Raji (cell line): ENCODE measurements around the gene ITIH1.

Experiments used
- POLR2A ChIP-seq: IDR thresholded peaks from 2 replicates; pipeline ENCODE4 v1.6.1; 2011; ENCODE audit warnings: low read depth, low read length, control low read depth; ENCODE audit not compliant: insufficient read depth

Gene ITIH1

DNA sequence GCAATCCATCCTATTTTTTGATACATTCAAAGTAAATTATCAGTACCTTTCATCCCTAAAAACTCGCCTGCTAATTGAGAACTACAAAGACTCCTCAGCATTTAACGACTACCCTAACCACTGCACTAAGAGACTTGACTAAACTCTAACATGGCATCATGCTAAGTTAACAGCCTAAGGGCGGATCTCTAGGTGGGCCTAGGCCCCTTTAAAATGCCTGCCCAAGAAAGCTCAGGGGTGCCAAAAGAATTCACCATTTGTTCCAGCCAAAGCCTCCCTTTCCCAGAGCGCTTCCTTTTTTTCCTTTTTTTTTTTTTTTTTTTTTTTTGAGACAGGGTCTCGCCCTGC, 6.1 kb upstream of the ITIH1 start:
- no peak for TF ChIP-seq POLR2A

DNA sequence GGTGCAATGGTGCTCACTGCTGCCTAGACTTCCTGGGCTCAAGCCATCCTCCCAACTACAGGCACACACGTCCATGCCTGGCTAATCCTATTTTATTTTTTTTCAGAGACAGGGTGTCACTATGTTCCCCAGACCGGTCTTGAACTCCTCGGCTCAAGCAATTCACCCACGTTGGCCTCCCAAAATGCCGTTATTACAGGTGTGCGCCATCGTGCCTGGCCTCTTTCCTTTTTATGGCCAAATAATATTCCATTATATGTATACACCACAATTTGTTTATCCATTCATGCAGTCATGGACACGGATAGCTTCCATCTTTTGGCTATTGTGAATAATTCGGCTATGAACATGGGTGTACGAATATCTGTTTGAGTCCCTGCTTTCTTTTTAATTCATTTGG, 5.7 kb upstream of the ITIH1 start:
- no peak for TF ChIP-seq POLR2A

DNA sequence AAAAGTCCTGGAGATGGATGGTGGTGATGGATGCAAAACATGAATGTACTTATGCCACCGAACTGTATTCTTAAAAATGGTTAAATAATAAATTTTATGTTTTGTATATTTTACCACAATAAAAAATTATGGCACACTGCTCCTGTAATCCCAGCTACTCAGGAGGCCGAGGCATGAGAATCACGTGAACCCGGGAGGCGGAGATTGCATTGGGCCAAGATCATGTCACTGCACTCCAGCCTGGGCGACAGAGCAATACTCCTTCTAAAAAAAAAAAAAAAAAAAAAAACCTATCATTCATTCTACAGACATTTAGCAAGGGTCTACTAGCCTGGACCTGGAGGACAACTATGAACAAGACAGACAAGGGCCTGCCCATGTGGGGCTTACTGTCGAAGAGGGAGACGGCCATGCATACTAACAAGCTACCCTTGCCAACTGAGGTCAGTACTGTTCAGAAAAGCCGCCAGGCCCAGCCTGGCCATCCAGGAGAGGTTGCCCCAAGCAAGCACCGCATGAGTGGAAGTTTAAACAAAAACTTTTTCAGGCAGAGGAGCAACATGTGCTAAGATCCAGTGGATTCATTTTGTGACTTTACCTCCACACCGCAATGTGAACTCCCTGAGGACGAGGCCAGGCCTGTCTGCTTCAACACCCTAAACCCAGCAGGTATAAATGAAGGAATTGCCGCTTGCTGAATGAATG, 3.9 kb upstream of the ITIH1 start:
- TF ChIP-seq POLR2A = no peak

DNA sequence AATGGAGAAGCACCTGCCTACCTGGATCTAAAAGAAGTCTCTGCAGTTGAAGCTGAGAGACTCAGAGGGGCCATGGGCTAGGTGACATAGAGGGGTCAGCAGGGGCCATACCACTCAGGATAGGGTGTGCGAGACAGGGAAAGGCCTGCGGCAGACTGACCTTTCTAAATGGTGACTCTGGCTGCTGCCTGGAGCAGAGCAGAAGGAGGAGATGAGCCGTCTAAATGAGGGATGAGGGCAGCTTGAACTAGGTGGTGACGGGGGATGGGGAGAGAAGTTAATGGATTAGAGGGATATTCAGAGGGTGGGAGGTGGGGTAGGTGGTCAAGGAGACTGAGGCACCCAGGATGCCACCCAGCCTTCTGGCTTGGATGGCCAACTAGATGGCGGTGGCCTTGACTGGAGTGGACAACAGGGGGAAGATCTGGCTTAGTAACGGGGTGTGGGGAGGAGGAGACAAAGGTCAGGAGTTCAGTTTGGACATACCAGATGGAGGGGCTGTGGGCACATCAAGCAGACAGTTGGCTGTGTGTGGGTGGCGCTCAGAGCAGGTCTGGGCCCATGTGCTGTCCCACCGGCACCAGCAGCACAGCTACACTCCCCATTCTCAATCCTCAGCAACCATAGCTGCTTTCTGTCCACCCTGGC, 3.2 kb upstream of the ITIH1 start:
- TF ChIP-seq POLR2A = no peak

DNA sequence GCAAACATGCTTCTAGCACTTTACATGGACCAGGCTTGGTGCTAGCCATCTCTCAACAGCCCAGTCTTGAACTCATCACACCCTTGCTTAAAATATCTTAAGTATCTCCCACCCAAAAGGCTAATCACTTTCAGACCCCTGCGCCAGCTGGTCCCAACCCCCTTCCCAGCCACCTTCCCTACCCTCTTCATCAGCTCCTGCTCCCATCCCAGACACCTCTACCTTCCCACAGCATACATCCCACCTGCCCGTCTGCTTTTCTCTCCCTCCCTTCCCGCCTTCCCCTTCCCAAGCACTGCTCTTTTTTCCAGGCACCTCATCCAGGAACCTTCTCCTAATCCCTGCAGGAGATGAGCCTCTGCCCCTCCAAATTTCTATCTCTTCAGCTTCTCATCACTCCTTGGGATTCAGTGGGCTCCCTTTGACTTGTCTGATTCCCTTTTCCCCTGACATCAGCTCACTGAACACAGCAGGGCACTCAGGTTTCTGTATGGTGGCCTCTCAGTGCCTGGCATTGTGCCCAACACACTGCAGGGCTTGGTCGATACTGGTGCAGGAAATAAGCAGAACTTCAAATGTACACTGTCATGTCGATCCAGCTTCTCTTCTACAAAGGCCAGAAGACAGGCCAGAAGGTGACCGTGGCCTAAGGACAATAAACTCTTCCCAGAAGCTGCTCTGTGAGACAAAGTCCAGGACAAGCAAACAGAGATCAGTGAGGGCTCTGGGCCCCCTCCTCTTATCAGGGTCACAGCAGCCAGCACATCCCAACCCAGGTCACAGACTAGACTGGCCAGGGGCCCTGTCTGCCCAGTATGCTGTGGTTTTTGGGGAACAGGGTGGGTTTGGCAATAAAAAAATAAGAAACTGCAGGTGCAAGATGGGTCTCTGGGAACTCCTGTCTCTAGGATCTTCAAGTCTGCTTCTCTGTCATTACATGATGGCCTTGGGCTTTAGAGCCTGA, 2.2 kb upstream of the ITIH1 start:
- TF ChIP-seq POLR2A = no peak

DNA sequence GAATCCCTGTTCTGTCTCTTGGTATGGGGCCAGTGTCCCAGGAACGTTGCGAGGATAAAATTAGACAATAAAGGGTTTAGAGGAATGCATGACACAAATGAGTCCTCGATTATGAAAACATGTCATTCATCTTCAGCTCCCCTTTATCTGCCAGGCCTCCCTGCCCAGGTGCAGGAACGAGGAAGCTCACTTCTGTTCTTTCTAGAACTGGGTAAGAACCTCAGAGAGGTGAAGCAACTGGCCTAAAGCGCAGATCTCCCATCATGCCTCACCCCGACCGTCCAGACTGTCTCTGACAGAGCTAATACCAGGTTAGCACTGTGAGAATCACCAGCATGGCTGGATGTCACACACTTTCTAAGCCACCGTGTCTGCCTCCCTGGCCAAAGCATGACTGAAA, 1.5 kb upstream of the ITIH1 start:
- TF ChIP-seq POLR2A = no peak

DNA sequence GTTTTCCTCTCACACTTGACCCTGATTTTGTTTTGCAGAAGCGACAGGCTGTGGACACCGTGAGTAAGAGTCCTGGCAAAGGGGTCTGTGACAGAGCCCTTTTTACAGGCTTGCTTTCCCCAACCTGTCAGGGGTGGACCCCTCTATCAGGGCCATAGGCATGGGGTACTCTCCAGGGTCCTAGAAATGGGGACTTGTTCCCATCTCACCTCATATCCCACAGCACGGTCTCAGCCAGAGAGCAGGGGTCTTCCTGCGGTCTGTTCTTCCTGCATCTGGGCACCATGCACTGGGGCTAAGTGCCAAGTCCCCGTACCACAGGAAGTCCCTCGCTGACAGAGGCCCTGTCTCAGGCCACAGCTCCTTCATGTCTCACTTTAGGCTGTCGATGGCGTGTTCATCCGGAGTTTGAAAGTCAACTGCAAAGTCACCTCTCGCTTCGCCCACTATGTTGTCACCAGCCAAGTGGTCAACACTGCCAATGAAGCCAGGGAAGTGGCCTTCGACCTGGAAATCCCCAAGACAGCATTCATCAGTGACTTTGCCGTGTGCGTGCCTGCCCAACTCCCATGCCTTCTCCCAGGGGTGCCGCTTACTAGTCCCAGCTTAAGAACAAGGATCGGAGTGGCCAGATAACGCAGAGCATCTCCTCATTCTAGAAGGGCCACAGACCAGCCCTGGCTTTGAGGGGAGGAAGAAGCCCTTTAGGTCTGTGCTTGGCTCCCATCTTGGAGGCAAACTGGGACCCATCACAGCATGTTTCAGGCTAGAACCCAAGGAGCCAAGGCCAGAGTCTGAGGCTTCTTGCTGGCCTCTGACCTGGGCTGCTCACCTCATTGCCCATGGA, 783 bp downstream of the ITIH1 start:
- no peak for TF ChIP-seq POLR2A

DNA sequence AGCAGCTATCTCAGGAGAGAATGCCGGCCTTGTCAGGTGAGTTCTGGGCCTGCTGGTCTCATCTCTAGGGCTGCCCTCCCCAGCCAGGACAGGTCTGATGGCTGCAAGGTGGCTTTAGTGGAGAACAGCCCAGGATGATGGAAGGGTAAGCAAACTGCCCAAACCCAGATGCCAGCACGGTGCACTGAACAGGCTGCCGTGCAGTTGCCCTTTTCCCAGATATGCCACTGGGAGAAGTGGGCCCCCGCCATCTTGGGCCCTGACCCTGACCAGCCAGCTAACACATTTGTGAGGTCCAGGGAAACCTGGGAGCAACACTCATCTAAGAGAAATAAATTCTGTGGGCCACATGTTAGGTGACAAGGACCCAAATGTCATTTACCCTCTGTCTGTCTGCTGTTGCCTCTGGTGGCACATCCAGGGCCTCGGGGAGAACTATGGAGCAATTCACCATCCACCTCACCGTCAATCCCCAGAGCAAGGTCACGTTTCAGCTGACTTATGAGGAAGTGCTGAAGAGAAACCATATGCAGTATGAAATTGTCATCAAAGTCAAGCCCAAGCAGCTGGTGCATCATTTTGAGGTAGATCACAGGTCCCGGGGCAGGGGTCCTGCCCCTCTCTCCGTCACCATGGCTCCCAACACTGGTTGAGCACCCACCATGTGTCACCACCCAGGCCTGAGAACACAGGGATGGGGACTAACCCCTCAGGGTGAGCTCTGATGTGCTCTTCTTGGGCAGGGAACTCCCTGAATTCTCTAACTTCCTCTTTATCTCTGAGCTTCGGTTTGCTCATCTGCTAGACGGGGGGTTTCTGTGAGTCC, 1.8 kb downstream of the ITIH1 start:
- no peak for TF ChIP-seq POLR2A

DNA sequence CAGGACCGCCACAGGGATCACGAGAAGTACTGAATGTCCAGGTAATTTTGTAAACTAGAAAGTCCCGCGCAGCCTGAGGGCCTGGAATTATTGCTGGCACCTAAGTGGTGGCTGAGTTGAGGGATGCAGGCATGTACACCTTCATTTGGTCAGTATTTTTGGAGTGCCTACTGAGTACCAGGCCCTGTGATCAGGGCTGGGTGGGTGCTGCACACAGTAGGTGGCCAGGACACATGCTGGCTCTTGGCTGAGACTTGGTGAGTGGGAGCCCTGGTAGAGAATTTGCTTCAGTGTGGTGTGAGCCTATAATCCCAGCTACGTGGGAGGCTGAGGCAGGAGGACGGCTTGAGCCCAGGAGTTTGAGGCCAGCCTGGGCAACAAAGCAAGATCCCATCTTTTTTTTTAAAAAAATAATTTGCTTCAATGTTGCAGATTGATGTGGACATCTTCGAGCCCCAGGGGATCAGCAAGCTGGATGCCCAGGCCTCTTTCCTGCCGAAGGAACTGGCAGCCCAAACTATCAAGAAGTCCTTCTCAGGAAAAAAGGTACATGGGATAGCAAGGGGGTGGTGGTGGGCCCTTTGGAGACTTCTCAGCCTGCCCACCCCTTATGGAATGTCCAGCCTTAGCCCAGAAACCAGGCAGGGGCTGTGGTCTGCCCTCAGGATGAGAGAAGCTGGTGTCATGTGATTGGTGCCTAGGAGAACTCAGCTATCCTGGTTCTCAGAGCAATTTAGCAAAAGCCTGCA, 2.6 kb downstream of the ITIH1 start:
- no peak for TF ChIP-seq POLR2A

DNA sequence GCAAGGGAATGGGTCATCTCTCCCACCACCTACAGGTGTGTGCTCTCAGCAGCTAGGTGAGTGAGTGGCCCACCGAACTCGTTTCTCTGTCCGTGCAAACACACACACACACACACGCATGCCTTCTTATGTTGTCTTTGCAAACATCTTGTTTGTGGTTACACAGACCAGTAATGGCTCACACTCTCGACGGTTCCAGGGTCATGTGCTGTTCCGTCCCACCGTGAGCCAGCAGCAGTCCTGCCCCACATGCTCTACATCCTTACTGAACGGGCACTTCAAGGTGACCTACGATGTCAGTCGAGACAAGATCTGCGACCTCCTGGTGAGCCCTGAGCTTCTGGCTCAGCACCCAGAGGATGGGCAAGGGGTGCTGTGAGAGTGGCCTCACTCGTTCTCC, 4.3 kb downstream of the ITIH1 start:
- TF ChIP-seq POLR2A = no peak

DNA sequence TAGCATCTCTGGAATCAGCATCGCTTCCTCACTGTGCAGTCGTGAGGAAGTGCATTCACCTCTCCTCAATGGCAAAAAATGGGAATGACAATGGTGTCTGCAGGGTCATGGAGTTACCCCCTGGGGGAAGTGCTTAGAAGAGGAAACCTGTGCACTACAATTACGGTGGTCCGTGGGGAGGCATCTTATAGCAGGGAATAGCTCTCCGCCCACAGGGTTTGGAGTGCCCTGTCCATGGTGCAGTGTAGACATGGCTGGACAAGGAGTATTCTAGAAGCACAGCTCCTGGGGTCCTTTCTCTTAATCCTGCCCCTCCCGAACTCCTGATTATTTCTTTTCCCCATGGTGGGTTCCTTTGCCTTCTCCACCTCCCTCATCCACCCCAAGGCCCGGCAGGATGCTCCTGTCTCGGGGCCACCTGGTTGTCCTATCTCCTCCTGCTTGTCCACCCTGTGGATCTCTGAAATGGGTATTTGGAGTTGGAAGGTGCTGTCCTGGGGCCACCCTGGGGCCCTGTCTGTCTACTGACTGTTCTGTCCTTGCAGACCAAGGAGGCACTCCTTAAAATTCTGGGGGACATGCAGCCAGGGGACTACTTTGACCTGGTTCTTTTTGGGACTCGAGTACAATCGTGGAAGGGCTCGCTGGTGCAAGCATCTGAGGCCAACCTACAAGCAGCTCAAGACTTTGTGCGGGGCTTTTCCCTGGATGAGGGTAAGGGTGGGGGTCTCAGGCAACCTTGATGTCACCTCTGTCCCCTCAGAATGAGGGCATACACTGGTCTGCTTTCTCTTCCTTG, 5.2 kb downstream of the ITIH1 start:
- no peak for TF ChIP-seq POLR2A

DNA sequence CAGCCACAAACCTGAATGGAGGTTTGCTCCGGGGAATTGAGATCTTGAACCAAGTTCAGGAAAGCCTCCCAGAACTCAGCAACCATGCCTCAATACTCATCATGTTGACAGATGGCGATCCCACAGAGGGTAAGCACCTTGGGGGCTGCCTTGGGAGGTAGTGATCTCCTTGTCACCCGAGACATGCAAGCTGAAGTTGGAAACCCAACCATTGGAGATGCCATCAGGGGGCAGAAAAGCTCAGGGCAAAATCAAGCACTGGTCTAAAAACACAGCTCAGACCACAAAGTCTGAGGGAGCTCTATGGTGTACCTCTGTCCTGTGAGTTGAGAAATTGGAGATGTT, 5.8 kb downstream of the ITIH1 start:
- no peak for TF ChIP-seq POLR2A
